HG02759 (cell line): ENCODE results near the gene SAMD1.

Experiments
- ATAC-seq: cut with Tn5 transposase; IDR thresholded peaks from one replicate; pipeline ENCODE4 v1.9.1; 2021; ENCODE audit warnings: mild to moderate bottlenecking, moderate library complexity; ENCODE audit not compliant: unreplicated experiment

SAMD1 gene

GRCh38 chr19:14113762-14114414 lies 23.3 kb upstream of the SAMD1 start:
- ATAC-seq, result no peak

GRCh38 chr19:14112809-14113385 lies 22.3 kb upstream of the SAMD1 start:
- ATAC-seq, result no peak

- no peak for ATAC-seq
These were observed 21.7 kb upstream of the SAMD1 start for GRCh38 chr19:14112051-14112808.

- ATAC-seq, result no peak
These were observed 20.9 kb upstream of the SAMD1 start for GRCh38 chr19:14111486-14111885.

- no peak for ATAC-seq
These were observed 20.1 kb upstream of the SAMD1 start for GRCh38 chr19:14110650-14111049.

GRCh38 chr19:14107581-14108461 lies 17.3 kb upstream of the SAMD1 start:
- no peak for ATAC-seq

- ATAC-seq, result no peak
These were observed 16.3 kb upstream of the SAMD1 start for GRCh38 chr19:14106840-14107239.

- ATAC-seq, result no peak
These were observed 15.1 kb upstream of the SAMD1 start for GRCh38 chr19:14105680-14106079.

GRCh38 chr19:14103310-14103709 lies 12.8 kb upstream of the SAMD1 start:
- no peak for ATAC-seq

GRCh38 chr19:14102756-14103155 lies 12.2 kb upstream of the SAMD1 start:
- ATAC-seq, result no peak

- ATAC-seq, result no peak
These were observed 11.6 kb upstream of the SAMD1 start for GRCh38 chr19:14102102-14102696.

GRCh38 chr19:14101003-14101545 lies 10.5 kb upstream of the SAMD1 start:
- no peak for ATAC-seq

GRCh38 chr19:14097532-14098151 lies 7.1 kb upstream of the SAMD1 start:
- no peak for ATAC-seq

- no peak for ATAC-seq
These were observed 5.9 kb upstream of the SAMD1 start for GRCh38 chr19:14096272-14096992.

- no peak for ATAC-seq
These were observed 4.3 kb upstream of the SAMD1 start for GRCh38 chr19:14094854-14095253.

GRCh38 chr19:14093117-14093823 lies 2.7 kb upstream of the SAMD1 start:
- ATAC-seq, result no peak

- no peak for ATAC-seq
These were observed 1.4 kb upstream of the SAMD1 start for GRCh38 chr19:14091813-14092462.

- ATAC-seq, result peak; percentile 66
These were observed 696 bp upstream of the SAMD1 start for GRCh38 chr19:14091081-14091812.
